ENCODE measurements around the gene HMCN1.

Gene HMCN1

GRCh38 chr1:185912504-185912903, 178.3 kb downstream of the HMCN1 start:
- no peak for DNase-seq (ENCODE audit: low spot score)

- DNase-seq (ENCODE audit: low spot score): no peak
Observed at GRCh38 chr1:185914089-185914488, 179.9 kb downstream of the HMCN1 start.

GRCh38 chr1:185916861-185917260, 182.7 kb downstream of the HMCN1 start:
- no peak for DNase-seq (ENCODE audit: low spot score)

- DNase-seq (ENCODE audit: low spot score): peak; percentile 2
Observed at GRCh38 chr1:185917646-185918045, 183.5 kb downstream of the HMCN1 start.

GRCh38 chr1:185920602-185921001, 186.4 kb downstream of the HMCN1 start:
- no peak for DNase-seq (ENCODE audit: low spot score)

GRCh38 chr1:185921636-185922035, 187.4 kb downstream of the HMCN1 start:
- DNase-seq (ENCODE audit: low spot score): no peak

- DNase-seq (ENCODE audit: low spot score): no peak
Observed at GRCh38 chr1:185926588-185926987, 192.4 kb downstream of the HMCN1 start.

GRCh38 chr1:185929776-185930175, 195.6 kb downstream of the HMCN1 start:
- no peak for DNase-seq (ENCODE audit: low spot score)

- no peak for DNase-seq (ENCODE audit: low spot score)
Observed at GRCh38 chr1:185931438-185931837, 197.2 kb downstream of the HMCN1 start.

- DNase-seq (ENCODE audit: low spot score): no peak
Observed at GRCh38 chr1:185933580-185933979, 199.4 kb downstream of the HMCN1 start.

GRCh38 chr1:185934476-185935189, 200.4 kb downstream of the HMCN1 start:
- DNase-seq (ENCODE audit: low spot score): peak; percentile 26

- DNase-seq (ENCODE audit: low spot score): no peak
Observed at GRCh38 chr1:185935360-185935759, 201.2 kb downstream of the HMCN1 start.

- DNase-seq (ENCODE audit: low spot score): no peak
Observed at GRCh38 chr1:185936641-185937040, 202.4 kb downstream of the HMCN1 start.

GRCh38 chr1:185938396-185938795, 204.2 kb downstream of the HMCN1 start:
- DNase-seq (ENCODE audit: low spot score): no peak

- DNase-seq (ENCODE audit: low spot score): peak; percentile 68
Observed at GRCh38 chr1:185939142-185939541, 205.0 kb downstream of the HMCN1 start.

GRCh38 chr1:185942961-185943360, 208.8 kb downstream of the HMCN1 start:
- DNase-seq (ENCODE audit: low spot score): no peak

GRCh38 chr1:185956881-185957280, 222.7 kb downstream of the HMCN1 start:
- DNase-seq (ENCODE audit: low spot score): no peak

GRCh38 chr1:185957441-185958363, 223.5 kb downstream of the HMCN1 start:
- no peak for DNase-seq (ENCODE audit: low spot score)

- DNase-seq (ENCODE audit: low spot score): peak; percentile 31
Observed at GRCh38 chr1:185960422-185961321, 226.5 kb downstream of the HMCN1 start.

- DNase-seq (ENCODE audit: low spot score): no peak
Observed at GRCh38 chr1:185961664-185962063, 227.5 kb downstream of the HMCN1 start.

- DNase-seq (ENCODE audit: low spot score): no peak
Observed at GRCh38 chr1:185964946-185965345, 230.8 kb downstream of the HMCN1 start.

- no peak for DNase-seq (ENCODE audit: low spot score)
Observed at GRCh38 chr1:185965870-185966269, 231.7 kb downstream of the HMCN1 start.
